Stimulated activated CD4-positive, alpha-beta T cell treated with anti-CD3 and anti-CD28 coated beads, Interleukin-1b, Interleukin-23, amount 100 ng/mL, for 48 hours (primary cell): ENCODE results near the gene ABLIM3.
"Not testable (repeated sequence)": the region's sequence is repeated elsewhere in the genome, so short reads cannot be mapped to it uniquely, and the experiment has no call there.

Experiments
- DNase-seq: peaks from one replicate; pipeline ENCODE4 v3.0.0-alpha.2; 2020

ABLIM3 gene

DNA sequence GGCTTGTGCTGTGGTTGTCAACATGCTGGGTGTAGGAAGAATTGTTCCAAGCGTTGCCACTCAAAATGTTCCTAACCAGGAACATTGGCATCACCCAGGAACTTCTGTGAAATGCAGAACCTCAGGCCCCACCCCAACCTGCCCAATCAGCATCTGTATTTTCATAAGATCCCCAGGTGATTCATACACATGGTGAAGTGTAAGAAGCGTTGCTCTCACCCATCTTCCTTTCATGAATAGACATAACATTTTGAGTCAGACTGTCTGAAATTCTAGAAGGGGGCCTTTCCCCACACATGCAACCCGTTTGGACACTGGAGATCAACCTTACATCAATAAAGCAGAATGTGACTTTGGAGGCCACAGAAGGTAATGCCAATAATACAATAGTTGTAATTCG lies 121.0 kb downstream of the ABLIM3 start:
- no peak for DNase-seq

GRCh38 chr5:149264439-149265067 lies 123.3 kb downstream of the ABLIM3 start:
- DNase-seq: peak; percentile 27

- no peak for DNase-seq
These were observed 123.8 kb downstream of the ABLIM3 start for GRCh38 chr5:149265068-149265465.

GRCh38 chr5:149265597-149265996 lies 124.3 kb downstream of the ABLIM3 start:
- no peak for DNase-seq

DNA sequence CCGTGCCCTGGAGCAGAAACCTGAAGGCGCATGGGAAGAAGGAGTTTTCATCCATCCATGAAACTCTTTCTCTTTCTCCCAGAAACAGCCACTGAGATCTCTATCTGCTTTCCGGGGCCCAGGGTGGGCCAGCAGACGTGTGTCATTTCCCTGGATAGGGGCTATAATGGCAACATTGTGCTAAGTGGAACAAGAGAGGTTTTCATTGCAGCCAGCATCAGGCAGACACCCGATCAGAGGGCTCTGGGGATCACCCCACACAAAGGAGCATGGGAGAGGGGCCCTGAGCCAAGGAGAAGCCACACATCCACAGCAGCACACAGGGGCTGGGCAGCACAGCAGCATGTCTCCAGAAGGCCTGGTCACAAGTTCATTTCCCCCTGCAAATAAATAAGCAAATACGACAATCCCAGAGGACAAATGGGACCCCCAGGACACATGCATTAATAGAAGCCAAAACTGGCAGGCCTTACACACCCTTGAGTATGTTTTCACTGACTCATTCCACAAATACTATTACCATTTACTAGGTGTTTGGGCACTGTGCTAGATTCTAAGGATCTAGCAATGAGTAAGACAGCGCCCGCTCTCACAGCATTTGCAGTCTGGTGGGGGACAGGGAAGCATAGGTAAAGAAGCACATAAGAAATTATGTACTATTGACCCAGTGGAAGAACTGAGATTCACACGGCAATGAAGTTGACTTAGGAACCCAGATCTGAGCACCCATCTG lies 126.1 kb downstream of the ABLIM3 start:
- DNase-seq: no peak

DNA sequence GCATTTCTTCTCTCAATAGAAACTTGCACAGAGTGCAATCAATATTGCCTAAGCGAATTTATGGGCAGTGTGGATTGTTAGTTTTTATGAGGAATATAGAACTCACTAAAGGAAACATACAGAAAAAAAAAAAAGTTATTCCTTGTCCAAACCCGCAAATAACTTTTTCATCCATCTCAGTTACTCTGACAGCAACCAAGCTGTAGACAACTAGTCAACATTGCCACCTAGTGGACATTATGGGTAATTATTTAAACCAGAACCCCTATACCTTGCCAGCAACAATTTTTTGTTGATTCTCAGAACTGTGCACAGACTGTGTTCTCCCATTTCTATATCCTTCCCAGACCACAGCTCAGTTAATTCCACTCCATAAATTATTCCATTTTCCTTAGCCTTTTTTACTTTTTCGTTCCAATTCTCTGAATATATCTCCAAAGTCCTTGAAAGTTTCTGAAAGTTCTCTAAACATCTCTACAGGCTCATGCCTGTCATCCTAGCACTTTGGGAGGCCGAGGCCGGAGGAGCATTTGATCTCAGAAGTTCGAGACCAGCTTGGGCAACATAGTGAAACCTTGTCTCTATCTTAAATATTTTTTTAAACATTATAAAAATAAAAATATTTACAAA lies 127.8 kb downstream of the ABLIM3 start:
- DNase-seq: no peak

GRCh38 chr5:149271195-149271715 lies 130.0 kb downstream of the ABLIM3 start:
- DNase-seq: no peak

DNA sequence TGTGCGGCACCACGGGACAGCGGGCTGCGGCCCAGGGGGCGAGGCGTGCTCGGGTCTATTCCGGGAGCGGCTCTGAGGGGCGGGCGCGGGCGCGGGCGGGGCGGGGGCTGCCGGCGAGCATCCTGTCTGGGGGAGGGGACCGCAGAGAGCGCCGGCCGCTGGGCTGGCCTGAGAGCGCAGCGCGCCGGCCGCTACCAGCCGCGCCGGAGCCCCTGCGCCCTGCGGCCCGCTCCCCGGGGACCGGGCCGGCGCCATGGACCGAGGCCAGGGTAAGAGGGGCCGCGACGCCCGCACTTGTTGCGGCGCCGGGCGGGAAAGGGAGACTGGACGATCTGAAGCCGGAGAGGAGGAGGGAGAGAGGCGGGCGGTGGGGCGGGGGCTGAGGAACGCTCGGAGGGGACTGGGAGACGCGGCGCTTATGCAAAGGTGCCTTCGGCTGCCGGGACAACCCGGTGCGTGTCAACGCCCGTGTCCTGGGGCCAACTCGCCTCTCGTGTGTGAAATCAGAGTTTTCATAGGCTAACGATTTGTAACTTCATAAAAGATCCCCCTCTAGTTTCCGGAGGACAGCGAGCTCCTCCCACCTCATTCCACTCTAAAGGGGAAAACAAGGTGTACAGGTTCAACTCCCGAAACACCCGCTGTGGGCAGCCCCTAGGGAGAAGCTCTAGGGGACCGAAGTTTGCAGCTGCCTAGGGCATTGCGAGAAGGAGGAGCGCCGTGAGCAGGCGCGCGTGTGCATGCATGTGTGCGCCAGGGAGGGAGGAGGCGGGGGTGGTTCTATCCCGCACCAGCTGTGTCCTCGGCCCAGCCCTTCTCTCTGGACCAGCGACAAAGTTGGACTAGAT lies 130.6 kb downstream of the ABLIM3 start, which contains the start of gene AFAP1L1:
Gene AFAP1L1, plus strand, starts transcription at position 144 of the 848 bp plus-strand sequence. Its CDS starts 110 bp downstream, at position 254.
- DNase-seq: no peak

GRCh38 chr5:149272781-149273180 lies 131.5 kb downstream of the ABLIM3 start:
- DNase-seq: not testable (repeated sequence)

DNA sequence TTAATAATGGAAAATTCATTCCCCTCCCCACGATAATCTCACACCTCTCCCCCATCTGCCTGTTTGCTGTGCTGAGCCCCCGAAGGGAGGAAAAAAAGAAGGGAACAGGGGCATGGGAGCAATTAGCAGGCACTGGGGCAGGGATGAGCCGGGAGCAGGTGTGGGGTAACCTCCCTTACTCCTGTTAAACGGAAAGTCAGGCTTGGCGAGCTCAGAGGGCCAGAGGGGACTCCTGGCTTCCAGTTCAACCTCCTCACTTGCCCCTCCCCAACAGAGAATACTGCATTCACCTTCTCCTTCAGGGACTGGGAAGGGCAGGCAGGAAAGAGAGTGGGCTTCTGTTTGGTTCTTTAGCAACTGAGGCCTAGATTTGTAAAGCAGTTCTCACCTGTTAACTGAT lies 131.9 kb downstream of the ABLIM3 start:
- no peak for DNase-seq

- DNase-seq: no peak
These were observed 132.7 kb downstream of the ABLIM3 start for GRCh38 chr5:149273950-149274349.

DNA sequence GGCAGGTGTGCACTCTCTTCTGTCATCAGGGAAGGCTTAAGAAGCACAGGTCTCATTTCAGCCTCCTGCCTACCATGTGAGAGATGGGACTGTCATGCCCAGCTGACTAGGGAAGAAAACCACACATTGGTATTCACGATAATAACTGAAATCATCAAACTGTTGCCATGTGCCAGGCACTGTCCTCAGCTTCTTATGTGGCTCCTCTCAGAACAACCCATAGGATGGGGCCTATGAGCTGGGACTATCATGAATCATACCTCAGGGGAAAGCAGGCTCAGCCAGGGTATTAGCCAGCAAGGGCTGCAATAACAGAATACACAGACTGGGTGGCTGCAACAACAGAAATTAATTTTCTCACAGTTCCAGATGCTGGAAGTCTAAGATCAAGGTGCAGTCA lies 133.6 kb downstream of the ABLIM3 start:
- no peak for DNase-seq

DNA sequence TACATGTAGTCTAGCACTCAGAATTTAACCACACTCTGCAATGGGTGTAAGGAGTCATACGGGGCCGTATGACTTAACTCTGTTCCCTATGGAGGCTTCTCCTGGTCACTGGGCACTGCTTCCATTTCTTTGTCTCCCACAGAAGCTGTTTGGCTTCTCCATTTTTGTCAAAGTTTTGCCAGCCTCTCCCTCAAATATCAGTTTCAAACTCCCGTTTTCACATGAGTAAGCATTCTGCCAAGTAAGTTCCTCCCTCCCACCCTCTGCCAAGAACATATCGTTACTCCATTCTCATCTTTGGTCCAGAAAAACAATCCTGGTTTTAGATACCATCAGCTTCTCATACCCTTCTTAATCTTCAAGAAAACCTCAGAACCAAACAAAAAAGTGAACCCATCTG lies 136.5 kb downstream of the ABLIM3 start:
- no peak for DNase-seq

GRCh38 chr5:149278451-149279210 lies 137.3 kb downstream of the ABLIM3 start:
- DNase-seq: no peak

DNA sequence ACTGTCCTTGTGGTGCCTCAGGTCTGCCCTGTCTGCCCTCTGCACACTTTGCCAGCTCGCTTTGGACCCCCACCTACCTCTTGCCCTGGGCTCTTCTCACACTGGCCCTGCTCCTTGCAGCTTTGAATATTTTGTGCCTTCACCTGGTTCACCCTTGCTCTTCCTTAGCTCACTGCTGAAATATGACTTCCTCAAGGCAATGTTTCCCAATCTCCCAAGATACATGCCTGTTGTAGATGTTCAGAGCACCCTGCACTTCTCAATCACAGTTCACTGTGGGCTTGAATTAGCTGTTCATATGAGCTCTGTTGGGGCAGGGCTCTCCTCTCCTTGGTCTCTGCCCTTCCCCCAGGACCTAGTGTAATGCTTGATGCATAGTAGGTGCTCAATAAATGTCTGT lies 138.4 kb downstream of the ABLIM3 start:
- no peak for DNase-seq

DNA sequence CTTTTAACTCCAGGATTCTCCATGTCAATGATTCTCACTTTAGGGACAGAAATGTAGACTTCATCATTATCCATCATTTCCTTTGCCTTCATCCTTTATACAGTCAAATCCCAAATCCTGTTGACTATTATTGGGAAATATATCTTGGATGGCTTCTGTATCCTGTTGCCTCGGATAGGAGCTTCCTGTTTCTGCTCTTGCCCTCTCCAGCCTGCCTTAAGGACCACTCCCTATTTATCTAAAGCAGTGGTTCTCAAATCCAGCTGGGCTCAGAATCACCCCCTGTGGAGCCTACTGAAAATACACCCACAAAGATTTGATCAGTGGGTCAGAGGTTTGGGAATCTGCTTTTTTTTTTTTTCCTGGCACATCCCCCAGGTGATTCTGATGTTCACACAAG lies 138.8 kb downstream of the ABLIM3 start:
- no peak for DNase-seq

GRCh38 chr5:149280802-149281201 lies 139.5 kb downstream of the ABLIM3 start:
- no peak for DNase-seq

DNA sequence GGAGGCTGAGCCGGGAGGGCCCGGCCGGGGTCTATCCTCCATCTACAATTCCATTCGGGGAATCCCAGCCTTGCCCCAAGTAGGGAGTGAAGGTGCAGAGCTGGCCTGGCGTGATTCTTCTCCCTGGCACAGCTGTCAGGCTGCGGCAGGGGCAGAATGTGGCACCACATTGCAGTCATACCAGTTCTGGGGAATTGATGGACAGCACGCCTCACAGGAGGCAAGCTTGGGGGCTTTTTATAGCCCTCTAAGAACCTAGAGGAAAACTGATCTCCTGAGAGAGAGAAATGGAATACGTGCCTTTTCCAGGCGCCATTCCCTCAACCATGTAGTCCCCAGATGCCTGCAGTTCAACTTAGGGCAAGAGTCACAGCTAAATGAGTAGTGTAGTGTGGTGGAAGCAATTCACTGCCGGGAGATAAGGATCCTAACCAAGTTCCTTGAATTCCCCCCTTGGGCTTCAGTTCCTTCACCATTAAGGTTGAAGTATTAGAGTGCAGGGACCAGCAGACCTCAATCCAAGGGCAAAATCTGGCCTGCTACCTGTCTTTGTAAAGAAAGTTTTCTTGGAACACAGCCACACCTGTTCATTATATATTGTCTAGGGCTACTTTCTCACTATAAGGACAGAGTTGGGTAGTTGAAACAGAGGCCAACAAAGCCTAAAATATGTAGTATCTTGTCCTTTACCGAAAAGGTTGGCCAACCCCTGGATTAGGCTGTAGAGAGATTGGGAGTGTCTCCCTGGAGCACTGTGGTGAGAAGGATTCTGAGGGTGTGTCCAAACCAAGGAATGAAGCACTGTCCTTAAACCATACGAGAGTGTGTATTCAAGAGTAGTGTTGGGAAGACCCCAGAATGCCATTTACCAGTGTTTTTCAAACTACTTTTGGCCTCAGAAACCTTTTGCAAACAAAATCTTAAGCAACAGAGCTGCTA lies 141.0 kb downstream of the ABLIM3 start:
- DNase-seq: no peak

DNA sequence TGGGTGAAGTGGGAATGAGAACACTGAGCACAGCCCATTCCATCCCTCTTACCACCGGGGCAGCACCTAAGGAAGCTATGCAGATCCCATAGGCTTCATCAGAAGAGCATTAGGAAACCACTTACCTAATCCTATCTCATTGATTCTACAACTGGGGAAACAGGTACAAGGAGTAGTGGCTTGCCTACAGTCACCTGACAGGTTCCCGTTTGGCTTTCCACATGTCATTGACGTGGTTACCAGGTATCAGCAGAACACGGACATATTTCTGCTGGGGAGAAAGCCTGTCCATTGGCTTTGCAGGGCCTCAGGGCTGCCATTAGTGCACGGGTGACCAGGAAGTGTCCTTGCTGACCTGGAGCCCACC lies 141.7 kb downstream of the ABLIM3 start:
- DNase-seq: no peak

GRCh38 chr5:149283626-149284480 lies 142.6 kb downstream of the ABLIM3 start:
- DNase-seq: no peak
